GM12878 (cell line): ENCODE data around the gene AGAP4. TPM values are rescaled to one million over a fixed set of nuclear protein-coding genes. Genes with fewer than 3 reads are reported as not detected.

Source experiments
- ATAC-seq: fragments of 200-7000 bp; cut with Tn5 transposase; 3 replicates; pipeline ENCODE4 v1.9.1; 2020; ENCODE audit warnings: mild to moderate bottlenecking, moderate library complexity
- BruUV-seq: library from RNA; stranded (reverse); fragments of 400-500 nt; replicated peaks from 2 replicates; lab custom pipeline; 2021; lab: Mats Ljungman, UMichigan
- CTCF ChIA-PET: fragments of 300-600 bp; sonication (Branson Sonifier 250); formaldehyde crosslinking; extraction: SDS; loops from one replicate; lab custom pipeline; 2021; ENCODE audit warnings: inconsistent platforms; lab: Yijun Ruan, JAX
- POLR2A ChIA-PET: fragments of 350-600 bp; formaldehyde crosslinking; extraction: SDS; loops from one replicate; lab custom pipeline; 2021; ENCODE audit warnings: inconsistent platforms; lab: Charles Lee
- RAD21 ChIA-PET: fragments of 300-600 bp; sonication (Branson Sonifier 250); formaldehyde crosslinking; loops from one replicate; lab custom pipeline; 2023; ENCODE audit warnings: antibody characterized with exemption; ENCODE audit not compliant: unreplicated experiment; lab: Charles Lee
- SMC1A ChIA-PET: fragments of 300-600 bp; sonication (Branson Sonifier 250); formaldehyde crosslinking; loops from one replicate; lab custom pipeline; 2023; ENCODE audit not compliant: unreplicated experiment, uncharacterized antibody; lab: Charles Lee
- DNase-seq: peaks from one replicate; pipeline ENCODE4 v3.0.0-alpha.2; 2011; ENCODE audit warnings: low read depth, low spot score
- FAIRE-seq: peaks from 3 replicates; lab custom pipeline; 2011; peaks lifted over from hg19 to GRCh38; lab: Jason Lieb, UNC
- H2AFZ ChIP-seq: 2 replicates; pipeline ENCODE4 v1.6.0; 2011; ENCODE audit warnings: low read depth, low read length, control low read depth; ENCODE audit not compliant: control insufficient read depth
- H3K27ac ChIP-seq: 2 replicates; pipeline ENCODE4 v1.5.1; 2011; ENCODE audit warnings: control low read depth; ENCODE audit not compliant: control insufficient read depth, insufficient read depth
- H3K27me3 ChIP-seq, 2 experiments: replicated peaks in 1 of 2; 2 replicates each; pipeline versions ENCODE4 v1.6.0 to v1.6.1; 2011; ENCODE audit warnings: low read length in 1 of 2; ENCODE audit not compliant: control insufficient read depth in 2 of 2, insufficient read depth in 2 of 2
- H3K36me3 ChIP-seq, 2 experiments: 2 replicates each; pipeline ENCODE4 v1.5.1; 2011; ENCODE audit warnings: low read length in 1 of 2; ENCODE audit not compliant: control insufficient read depth in 2 of 2, insufficient read depth in 2 of 2
- H3K4me1 ChIP-seq: 2 replicates; pipeline ENCODE4 v1.6.1; 2011; ENCODE audit warnings: mild to moderate bottlenecking, low read length, moderate library complexity, mixed read lengths; ENCODE audit not compliant: control insufficient read depth, insufficient read depth
- H3K4me2 ChIP-seq: 2 replicates; pipeline ENCODE4 v1.6.0; 2011; ENCODE audit warnings: control low read depth; ENCODE audit not compliant: control insufficient read depth, insufficient read depth
- H3K4me3 ChIP-seq: fragments of 200-600 bp; sonication (generic); 2 replicates; pipeline ENCODE4 v1.5.1; 2016
- H3K79me2 ChIP-seq: 2 replicates; pipeline ENCODE4 v1.6.0; 2011; ENCODE audit warnings: low read length; ENCODE audit not compliant: control insufficient read depth, insufficient read depth
- H3K9ac ChIP-seq: 2 replicates; pipeline ENCODE4 v1.8.0; 2011; ENCODE audit warnings: low read length, control low read depth, mixed read lengths; ENCODE audit not compliant: control insufficient read depth, insufficient read depth
- H3K9me3 ChIP-seq: replicated peaks from 3 replicates; pipeline ENCODE4 v1.5.1; 2011; ENCODE audit warnings: mild to moderate bottlenecking, low read length; ENCODE audit not compliant: control insufficient read depth, insufficient read depth
- H4K20me1 ChIP-seq: 2 replicates; pipeline ENCODE4 v1.6.0; 2011; ENCODE audit not compliant: control insufficient read depth, insufficient read depth
- BCL11A ChIP-seq: IDR thresholded peaks from 2 replicates; pipeline ENCODE4 v1.6.1; 2011; ENCODE audit warnings: low read depth, low read length
- E2F4 ChIP-seq: IDR thresholded peaks from 2 replicates; pipeline ENCODE4 v1.6.1; 2012; ENCODE audit warnings: low read depth, low read length, improper control_type of control experiment
- EP300 ChIP-seq, 2 experiments: fragments of 150-350 bp in 1 of 2; IDR thresholded peaks; 2 replicates each; pipeline ENCODE4 v1.6.1; 2011 to 2012; ENCODE audit warnings: low read depth in 2 of 2, low read length in 2 of 2, borderline replicate concordance in 1 of 2, improper control_type of control experiment in 1 of 2, inconsistent platforms in 1 of 2; ENCODE audit not compliant: control insufficient read depth in 1 of 2
- ETV6 ChIP-seq, 2 experiments: fragments of 450-650 bp in 1 of 2; IDR thresholded peaks in 1 of 2; conservative IDR thresholded peaks in 1 of 2; 2 replicates each; pipeline ENCODE4 v1.6.1; 2014; ENCODE audit warnings: antibody characterized with exemption in 1 of 2, borderline replicate concordance in 1 of 2, low read depth in 1 of 2, mild to moderate bottlenecking in 1 of 2, moderate library complexity in 1 of 2
- IRF3 ChIP-seq: fragments of 450-650 bp; IDR thresholded peaks from 2 replicates; pipeline ENCODE4 v1.6.1; 2014; ENCODE audit warnings: mild to moderate bottlenecking
- JUNB ChIP-seq: IDR thresholded peaks from 2 replicates; pipeline ENCODE4 v1.6.1; 2016; ENCODE audit warnings: antibody characterized with exemption, mild to moderate bottlenecking
- KAT2A ChIP-seq: conservative IDR thresholded peaks from 2 replicates; pipeline ENCODE4 v1.6.1; 2011; ENCODE audit warnings: low read depth, low read length; ENCODE audit not compliant: control insufficient read depth
- NFYB ChIP-seq: IDR thresholded peaks from 2 replicates; pipeline ENCODE4 v1.6.1; 2011; ENCODE audit warnings: low read depth, mild to moderate bottlenecking, low read length, improper control_type of control experiment, moderate library complexity; ENCODE audit not compliant: insufficient read depth
- PAX5 ChIP-seq: IDR thresholded peaks from 2 replicates; pipeline ENCODE4 v1.6.1; 2011; ENCODE audit warnings: low read depth, low read length, borderline replicate concordance
- TAF1 ChIP-seq: IDR thresholded peaks from 2 replicates; pipeline ENCODE4 v1.6.1; 2011; ENCODE audit warnings: mild to moderate bottlenecking, low read depth, low read length, borderline replicate concordance
- ZBTB33 ChIP-seq: fragments of 450-650 bp; IDR thresholded peaks from 2 replicates; pipeline ENCODE4 v1.6.1; 2017; ENCODE audit warnings: mild to moderate bottlenecking
- ZNF207 ChIP-seq: fragments of 450-650 bp; IDR thresholded peaks from 2 replicates; pipeline ENCODE4 v1.6.1; 2014; ENCODE audit warnings: antibody characterized with exemption, mild to moderate bottlenecking, borderline replicate concordance
- WGBS: methylation state at CpG from one replicate; pipeline ENCODE4 v1.1.6; 2016; ENCODE audit warnings: low lambda C conversion rate; ENCODE audit not compliant: insufficient replicate concordance, insufficient coverage; ENCODE audit errors: missing lambda C conversion rate; 5-methylcytosine and 5-hydroxymethylcytosine counted together
- in situ Hi-C: fragments of 300-500 bp; cut with MboI; formaldehyde crosslinking; loops from 9 replicates; pipeline ENCODE4 v1.14.3; 2018; ENCODE audit warnings: mixed read lengths
- intact Hi-C: fragments of 100-400 bp; cut with micrococcal nuclease; formaldehyde crosslinking; loops from one replicate; pipeline ENCODE4 v1.14.2; 2022; ENCODE audit not compliant: unreplicated experiment
- polyA plus RNA-seq, 11 experiments: library from polyadenylated mRNA; depleted of rRNA in 4 of 11; unstranded in 6 of 11; stranded (reverse) in 5 of 11; fragments of >200 nt; fragmentation: Nextera tagmentation in 4 of 11; fragmentation: Illumina TruSeq in 1 of 11; extraction: Ambion mirVana in 4 of 11; extraction: Trizol in 1 of 11; gene quantifications; 1 replicate in 1 of 11; 2 replicates in 10 of 11; pipeline versions ENCODE4 v1.2.1 to v1.2.3, GENCODE V29; 2011 to 2016; ENCODE audit warnings: inconsistent platforms in 2 of 11, missing spikeins in 2 of 11, low read depth in 1 of 11
- total RNA-seq, 4 experiments: library from RNA; depleted of rRNA in 3 of 4; stranded (reverse); fragments of >200 nt in 3 of 4; fragmentation: Illumina TruSeq in 1 of 4; extraction: Trizol in 1 of 4; gene quantifications; 2 replicates each; pipeline versions ENCODE4 v1.2.1 to v1.2.3, GENCODE V29; 2013 to 2021

The AGAP4 gene
- total and polyA plus RNA-seq, 10 of the 15 experiments (the other 5 are each of a cell fraction or from before 2014, with no cell fraction given), result 1.2 to 16.2 (median 8.9) TPM

- TF ChIP-seq KAT2A (no peak), TAF1 (no peak), ZNF207 (no peak), PAX5 (no peak), NFYB (no peak), ETV6 (conservative IDR thresholded peaks at IDR 0.05 in 1 of 2, IDR thresholded peaks at IDR 0.05 in 1 of 2; ENCODE audit: borderline replicate concordance in 1 of 2, low read depth in 1 of 2) (no peak)
- TF ChIP-seq, all 136 proteins: peak for 0
Measured at GRCh38 chr10:45817912-45818311, 29.4 kb downstream of the AGAP4 start (continued).

- Histone ChIP-seq H3K4me2 (no peak overlapping the region), H3K79me2 (no peaks in the 10 kb centered on the region), H2AFZ (no peak overlapping the region), H3K4me3 (no peak overlapping the region), H3K36me3 (no peaks in the 10 kb centered on the region), H4K20me1 (no peaks in the 10 kb centered on the region), H3K27me3 (no peaks in the 10 kb centered on the region), H3K27ac (no peak overlapping the region), H3K4me1 (no peaks in the 10 kb centered on the region), H3K9ac (no peak overlapping the region), H3K9me3 (no peaks in the 10 kb centered on the region)
- no peak for FAIRE-seq
- TF ChIP-seq E2F4, result no peak
- no peak for TF ChIP-seq IRF3
- no peak for TF ChIP-seq EP300 (IDR thresholded peaks at IDR 0.05; ENCODE audit: borderline replicate concordance in 1 of 2, control insufficient read depth in 1 of 2, low read depth in 2 of 2, low read length in 2 of 2)
- TF ChIP-seq BCL11A, result no peak
- no peak for TF ChIP-seq JUNB
- TF ChIP-seq ZBTB33, result no peak
- DNase-seq, result no peak
- POLR2A ChIA-PET, result no interaction called here
- 37% methylated on average over 6 of the region's 7 CpGs for WGBS
- in situ Hi-C loops, result no loop called here
- BruUV-seq, result no TSS peak
- SMC1A ChIA-PET, result no interaction called here
- RAD21 ChIA-PET, result no interaction called here
- CTCF ChIA-PET, result no interaction called here
- intact Hi-C loops, result no loop called here
- ATAC-seq, result no peak
Measured at GRCh38 chr10:45817130-45817859, 30.0 kb downstream of the AGAP4 start.
